ENCODE data around the gene ATP5PB.

Gene ATP5PB

DNA sequence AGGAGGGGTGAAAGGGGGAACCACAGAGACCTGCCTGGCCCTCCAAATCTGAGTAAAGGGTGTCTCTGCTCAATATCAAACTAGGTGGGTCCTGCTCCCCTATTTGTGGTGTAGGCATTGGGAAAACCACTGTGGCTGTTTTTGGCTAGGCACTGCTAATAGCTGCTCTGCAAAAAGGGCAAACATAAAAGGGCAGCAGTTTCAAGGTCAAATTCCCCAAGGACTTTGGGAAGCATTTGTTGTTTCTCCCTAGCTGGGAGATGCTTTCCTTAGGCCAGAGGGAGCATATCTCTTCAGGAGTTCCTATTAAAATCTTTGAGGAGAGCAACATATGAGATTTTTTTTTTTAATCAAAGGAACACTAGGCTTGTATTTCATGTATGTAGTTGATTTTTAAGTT is 26.9 kb downstream of the ATP5PB start:
- DNase-seq = no peak

DNA sequence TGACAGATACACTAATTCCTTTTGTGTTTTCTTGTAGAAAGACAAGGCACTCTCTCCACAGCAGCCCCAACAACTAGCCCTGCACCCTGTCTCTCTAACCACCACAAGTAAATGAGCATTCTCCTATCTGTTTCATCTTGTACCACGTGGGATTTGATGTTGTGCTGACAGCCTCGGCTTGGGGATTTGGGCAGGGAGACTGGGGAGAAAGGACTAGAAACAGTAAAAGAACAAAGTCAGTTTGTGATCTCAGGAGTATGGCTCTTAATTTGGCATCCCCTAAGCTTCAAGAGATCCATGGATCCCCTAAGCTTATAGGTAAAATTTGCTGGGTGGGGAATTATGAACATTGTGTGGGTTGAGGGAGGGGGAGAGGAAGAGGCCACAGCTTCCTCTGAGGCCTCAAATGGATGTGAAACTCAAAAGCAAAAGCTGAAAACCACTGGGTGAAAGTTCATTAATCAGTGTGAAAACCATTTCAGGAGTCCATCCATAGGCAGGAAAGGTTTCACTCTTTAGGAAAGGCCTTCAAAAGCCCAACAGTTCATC is 27.6 kb downstream of the ATP5PB start:
- DNase-seq = peak in 3 of 5 experiments; percentile 29 to 94 (median 48)

GRCh38 chr1:111480674-111481073 is 31.4 kb downstream of the ATP5PB start:
- no peak for DNase-seq

- peak in 4 of 5 experiments; percentile 24 to 75 (median 40) for DNase-seq
Measured at GRCh38 chr1:111481387-111482221, 32.3 kb downstream of the ATP5PB start.

- no peak for DNase-seq
Measured at GRCh38 chr1:111483166-111483565, 33.9 kb downstream of the ATP5PB start.

DNA sequence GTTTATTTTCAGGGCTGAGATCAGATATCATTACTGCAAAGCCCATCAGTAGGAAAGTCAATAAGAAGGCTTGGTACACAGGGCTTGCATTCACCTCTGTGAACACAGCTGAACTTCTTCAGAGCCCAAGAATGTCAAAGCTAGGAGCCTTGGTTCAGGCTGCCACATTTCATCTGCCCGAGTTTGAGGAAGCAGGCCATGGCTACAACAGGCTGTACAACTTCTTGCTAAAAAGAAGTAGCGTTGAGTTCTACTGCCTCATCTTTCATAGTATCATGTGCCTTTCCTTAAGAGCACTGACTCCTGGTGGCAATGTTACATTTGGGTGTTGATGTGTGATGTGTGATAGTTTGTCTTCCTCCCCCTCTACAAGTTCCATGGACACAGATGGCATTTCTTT is 34.6 kb downstream of the ATP5PB start:
- no peak for DNase-seq

- DNase-seq = no peak
Measured at GRCh38 chr1:111484391-111485026, 35.2 kb downstream of the ATP5PB start.

- no peak for DNase-seq
Measured at GRCh38 chr1:111486431-111486830, 37.2 kb downstream of the ATP5PB start.

DNA sequence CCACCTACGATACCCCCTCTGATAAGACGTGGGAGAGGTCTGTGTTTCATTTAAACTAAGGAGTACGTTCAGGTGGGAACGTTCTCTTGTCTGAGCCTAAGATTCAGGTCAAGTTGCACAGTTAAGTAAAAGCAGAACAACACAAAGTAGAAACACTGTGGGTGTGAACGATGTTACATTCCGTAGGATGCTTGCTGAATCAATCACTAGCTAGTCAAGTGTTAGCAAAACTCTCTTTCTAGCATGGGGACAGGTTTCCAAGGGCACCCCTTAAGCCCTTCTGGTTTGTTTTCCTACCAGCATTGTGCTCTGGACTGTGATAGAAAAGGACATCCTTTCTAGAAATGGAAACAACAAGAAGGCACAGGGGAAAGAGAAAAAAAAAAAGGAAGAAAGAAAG is 37.9 kb downstream of the ATP5PB start:
- no peak for DNase-seq

DNA sequence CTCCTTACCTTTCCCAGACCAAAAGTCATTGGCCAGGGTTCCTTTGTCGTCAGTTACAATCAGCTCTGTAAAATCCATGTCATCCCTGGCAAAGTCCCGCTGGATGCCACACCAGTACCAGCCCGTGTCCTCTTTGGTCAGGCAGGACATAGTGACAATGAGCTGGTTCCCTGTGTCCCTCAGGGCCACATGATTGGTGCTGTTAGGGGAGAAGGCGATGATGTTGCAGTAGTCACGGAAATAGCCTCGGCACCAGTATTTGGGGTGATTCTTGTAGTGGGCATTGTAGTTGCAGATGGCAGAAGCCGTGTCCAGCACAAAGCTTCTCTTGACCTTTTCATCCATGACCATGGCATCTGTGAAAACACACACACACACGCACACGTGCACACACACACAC is 39.4 kb downstream of the ATP5PB start:
- no peak for DNase-seq

- no peak for DNase-seq
Measured at GRCh38 chr1:111489604-111490003, 40.3 kb downstream of the ATP5PB start.

- DNase-seq = no peak
Measured at GRCh38 chr1:111490220-111490619, 41.0 kb downstream of the ATP5PB start.

DNA sequence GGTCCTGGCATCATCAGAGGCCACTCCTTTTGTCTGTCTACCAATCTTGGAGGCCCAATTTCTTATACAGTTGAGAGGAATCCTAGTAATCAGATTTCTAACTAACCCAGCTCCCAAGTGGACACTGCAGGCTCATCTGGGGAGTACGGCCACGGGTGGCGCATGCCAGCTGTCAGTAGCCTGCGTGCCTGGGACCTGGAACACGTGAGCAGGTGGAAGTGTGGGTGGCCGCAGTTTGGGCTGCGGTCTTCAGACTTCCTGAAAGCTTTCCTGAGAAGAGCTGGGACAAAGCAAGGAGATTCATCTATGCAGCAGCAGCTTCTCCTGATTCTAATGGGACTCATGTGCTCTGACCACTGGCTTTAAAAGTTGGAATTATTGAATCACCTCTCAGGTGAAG is 41.8 kb downstream of the ATP5PB start:
- no peak for DNase-seq

DNA sequence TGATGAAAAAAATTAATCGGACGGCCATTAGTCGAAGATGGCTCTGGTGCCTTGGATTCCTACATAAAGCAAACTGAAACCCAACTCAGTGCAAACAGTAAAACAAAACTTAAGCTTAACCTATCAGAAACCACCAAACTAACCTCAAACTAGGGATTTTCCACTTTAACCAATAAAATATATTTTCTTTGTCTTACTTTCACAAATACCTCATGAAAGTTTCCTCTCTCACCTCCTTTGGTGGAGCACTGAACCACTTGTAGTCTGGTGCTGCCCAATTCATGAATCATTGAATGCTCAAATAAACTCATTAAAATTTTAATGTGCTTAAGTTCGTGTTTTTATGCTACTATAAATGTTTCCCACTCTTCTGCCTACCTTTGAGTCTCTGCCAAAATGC is 47.1 kb downstream of the ATP5PB start:
- peak in 1 of 5 experiments; percentile 70 for DNase-seq

GRCh38 chr1:111497592-111497991 is 48.3 kb downstream of the ATP5PB start:
- DNase-seq = peak in 1 of 5 experiments; percentile 30

DNA sequence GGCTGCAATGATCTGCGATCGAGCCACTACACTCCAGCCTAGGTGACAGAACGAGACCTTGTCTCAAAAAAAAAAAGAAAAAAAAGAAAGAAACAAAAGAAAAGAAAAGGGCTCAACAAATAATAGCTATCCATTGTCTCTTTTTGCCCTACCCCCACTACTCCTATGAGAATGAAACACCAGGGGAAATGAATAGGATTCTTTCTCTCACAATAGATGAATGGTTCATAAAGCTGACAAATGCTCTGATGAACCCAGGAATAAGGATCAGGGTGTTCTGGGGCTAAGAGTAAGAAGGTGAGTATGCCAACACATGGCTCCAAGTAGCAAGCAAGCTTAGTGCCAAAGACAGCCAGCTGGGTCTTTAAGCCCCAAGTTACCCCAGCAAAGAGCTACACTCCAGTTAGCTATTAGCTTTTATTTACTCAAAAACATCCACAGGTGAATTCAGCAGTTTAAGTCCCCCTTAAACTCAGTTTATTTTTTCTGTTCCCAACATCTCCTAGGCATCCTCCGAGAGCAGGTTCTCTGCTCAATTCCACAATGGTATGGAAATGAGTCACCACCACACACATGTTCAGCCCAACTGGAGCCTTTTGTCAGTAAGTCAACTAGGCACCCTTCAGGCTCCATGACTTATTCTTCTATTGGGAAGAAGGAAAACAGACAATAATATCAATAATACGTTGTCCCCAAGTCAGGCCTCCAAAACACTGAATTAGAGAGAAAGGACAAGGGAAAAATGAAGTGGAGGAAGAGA is 49.9 kb downstream of the ATP5PB start:
- DNase-seq = no peak

DNA sequence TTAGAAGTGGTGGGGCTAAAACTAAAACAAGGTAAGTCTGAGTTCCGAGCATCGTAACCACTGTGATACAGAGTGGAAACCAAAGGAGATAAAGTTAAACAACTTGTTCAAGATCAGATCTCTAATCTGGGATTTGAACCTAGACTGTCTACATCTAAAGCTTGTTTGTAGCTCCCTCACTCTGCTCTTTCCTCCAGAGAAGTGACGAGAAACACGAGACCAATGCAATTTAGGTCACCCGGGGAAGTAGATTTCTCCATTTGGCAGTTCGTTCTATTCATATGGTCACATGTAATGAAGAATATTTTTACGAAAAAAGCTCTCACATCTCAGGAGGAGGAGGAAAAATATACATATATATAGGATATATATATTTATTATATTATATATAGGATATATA is 52.4 kb downstream of the ATP5PB start:
- no peak for DNase-seq

DNA sequence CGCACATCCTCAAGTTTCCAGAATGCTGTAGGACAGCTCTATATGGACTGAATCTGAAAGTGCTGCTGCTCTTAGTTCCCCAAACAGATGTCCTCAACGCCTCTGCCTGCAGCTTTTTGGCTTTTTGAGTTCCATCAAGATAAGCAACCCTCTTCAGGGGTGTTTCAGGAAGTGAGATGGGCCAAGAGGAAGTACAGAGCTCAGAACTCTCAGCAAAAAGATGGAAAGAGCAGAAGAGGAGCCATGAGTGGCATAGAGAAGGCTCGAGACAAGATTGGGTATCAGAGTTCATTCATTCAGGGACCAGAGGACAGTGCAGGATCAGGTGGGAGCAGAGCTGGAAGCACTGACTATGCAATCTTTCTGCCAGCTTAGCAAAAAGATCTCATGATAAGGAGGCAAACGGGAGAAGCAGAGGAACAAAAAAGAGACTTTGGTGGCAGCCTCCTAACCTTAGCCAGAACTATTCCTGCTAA is 54.4 kb downstream of the ATP5PB start, which contains the start of the genes ADORA3 and TMIGD3:
Gene ADORA3 (minus strand): TSS at position 49 of the 476 bp plus-strand sequence. CDS start 279 bp downstream, outside the sequence.
Gene TMIGD3 (minus strand): TSS at position 49 of the 476 bp plus-strand sequence. CDS start 279 bp downstream, outside the sequence.
- peak in 1 of 5 experiments; percentile 77 for DNase-seq

- DNase-seq = no peak
Measured at GRCh38 chr1:111504097-111504496, 54.8 kb downstream of the ATP5PB start.

- peak in 1 of 5 experiments; percentile 63 for DNase-seq
Measured at GRCh38 chr1:111505641-111506119, 56.4 kb downstream of the ATP5PB start.

GRCh38 chr1:111506561-111506960 is 57.3 kb downstream of the ATP5PB start:
- DNase-seq = peak in 1 of 5 experiments; percentile 57
